22Rv1 (cell line): Measurements from ENCODE around the gene ZNF43.

Experiments used
- CTCF ChIP-seq: fragments of 450-650 bp; IDR thresholded peaks from 2 replicates; pipeline ENCODE4 v1.5.1; 2017; ENCODE audit warnings: mild to moderate bottlenecking
- ZFX ChIP-seq: fragments of 450-650 bp; IDR thresholded peaks from 2 replicates; pipeline ENCODE4 v1.6.1; 2017; ENCODE audit warnings: antibody characterized with exemption, borderline replicate concordance

GRCh38 chr19:21850656-21851255 lies 14.8 kb upstream of the ZNF43 start:
- TF ChIP-seq CTCF: no peak
- TF ChIP-seq ZFX: no peak
